ENCODE measurements around the gene STARD10. TPM values are rescaled to one million over a fixed set of nuclear protein-coding genes. Genes with fewer than 3 reads are reported as not detected.

Gene STARD10
- total and polyA plus RNA-seq, 2 experiments from 2014 or later: 16.6 to 20.5 TPM

DNA sequence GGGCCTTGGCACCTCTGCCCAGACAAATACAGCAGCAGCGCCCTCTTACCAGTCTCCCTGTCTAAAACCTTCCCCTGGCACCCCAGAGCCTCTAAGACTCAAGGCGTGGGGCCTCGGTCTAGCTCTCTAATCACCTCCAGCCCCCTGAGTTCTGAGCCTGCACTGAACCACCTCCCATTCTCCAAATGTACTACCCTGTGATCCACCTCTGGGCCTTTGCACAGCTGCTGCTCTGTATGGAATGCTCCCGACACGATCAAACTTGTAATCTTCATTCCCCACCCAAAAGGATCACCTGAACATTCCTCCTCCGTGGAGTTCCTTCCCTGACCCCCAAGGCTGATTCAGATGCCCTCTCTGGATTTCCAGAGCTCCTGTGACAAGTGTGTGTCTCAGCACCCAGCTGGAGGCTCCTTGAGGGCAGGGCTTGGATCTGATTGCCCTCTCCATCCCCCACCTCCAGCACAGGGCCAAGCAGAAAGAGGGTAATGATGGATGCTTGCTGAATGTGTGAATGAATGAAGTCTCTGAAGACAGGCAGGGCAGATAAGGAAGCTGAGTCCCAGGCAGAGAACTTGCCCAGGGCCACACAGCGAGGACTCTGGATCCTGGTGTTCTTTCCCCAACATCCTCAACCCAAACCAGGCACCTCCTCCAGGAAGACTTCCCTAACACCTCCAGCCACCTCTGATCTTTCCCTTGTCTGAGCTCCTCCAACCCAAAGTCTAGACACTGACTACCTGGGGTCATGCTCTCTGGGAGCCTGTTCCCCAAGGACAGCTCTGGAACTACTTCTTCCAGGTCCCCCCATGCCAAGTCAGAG, 18.3 kb downstream of the STARD10 start:
- Histone ChIP-seq H3K36me3 (ENCODE audit: insufficient read depth) (no peaks in the 10 kb centered on the region), H3K4me3 (no peak overlapping the region), H3K4me1 (ENCODE audit: insufficient read depth) (no peaks in the 10 kb centered on the region; the same call in 1 of the 2 replicates), H3K27ac (ENCODE audit: low read depth) (no peak overlapping the region), H3K9me2 (ENCODE audit: insufficient read depth) (no peaks in the 10 kb centered on the region), H4K20me1 (replicated peaks; ENCODE audit: insufficient read depth) (no peaks in the 10 kb centered on the region), H3F3A (replicated peaks; ENCODE audit: low read depth) (no peaks in the 10 kb centered on the region), H3K79me2 (replicated peaks; ENCODE audit: insufficient read depth) (no peaks in the 10 kb centered on the region), H2AFZ (no peak overlapping the region), H3K4me2 (no peak overlapping the region), H3K27me3 (ENCODE audit: insufficient read depth) (peaks cover 7% of the 10 kb centered on the region)
- Mint-ChIP-seq H3K27me3 (ENCODE audit: insufficient read depth, low read depth, poor library complexity) (peaks cover 5% of the 10 kb centered on the region), H3K27ac (no peak overlapping the region), H3K9me3 (no peaks in the 10 kb centered on the region), H3K4me1 (peaks cover 13% of the 10 kb centered on the region), H3K4me3 (no peak overlapping the region; the same call in 2 of the 3 replicates), H3K36me3 (ENCODE audit: low read depth) (no peaks in the 10 kb centered on the region; the same call in 2 of the 3 replicates)
- DNase-seq (ENCODE audit: low spot score) (no peak), ATAC-seq (no peak)
- TF ChIP-seq JUNB (IDR thresholded peaks at IDR 0.05; ENCODE audit: unreplicated experiment) (no peak), CREB1 (CRISPR knock-in tag; IDR thresholded peaks at IDR 0.05; ENCODE audit: low read depth) (no peak), ZNF114 (CRISPR knock-in tag; IDR thresholded peaks at IDR 0.05) (no peak), POLR2AphosphoS5 (IDR thresholded peaks at IDR 0.05; ENCODE audit: low read depth) (no peak), ETS1 (IDR thresholded peaks at IDR 0.05) (no peak), EZH2phosphoT487 (IDR thresholded peaks at IDR 0.05; ENCODE audit: unreplicated experiment) (no peak), NANOG (IDR thresholded peaks at IDR 0.05; ENCODE audit: borderline replicate concordance) (no peak), ZNF462 (CRISPR knock-in tag; IDR thresholded peaks at IDR 0.05) (no peak)
- TF ChIP-seq, protein P1, sequence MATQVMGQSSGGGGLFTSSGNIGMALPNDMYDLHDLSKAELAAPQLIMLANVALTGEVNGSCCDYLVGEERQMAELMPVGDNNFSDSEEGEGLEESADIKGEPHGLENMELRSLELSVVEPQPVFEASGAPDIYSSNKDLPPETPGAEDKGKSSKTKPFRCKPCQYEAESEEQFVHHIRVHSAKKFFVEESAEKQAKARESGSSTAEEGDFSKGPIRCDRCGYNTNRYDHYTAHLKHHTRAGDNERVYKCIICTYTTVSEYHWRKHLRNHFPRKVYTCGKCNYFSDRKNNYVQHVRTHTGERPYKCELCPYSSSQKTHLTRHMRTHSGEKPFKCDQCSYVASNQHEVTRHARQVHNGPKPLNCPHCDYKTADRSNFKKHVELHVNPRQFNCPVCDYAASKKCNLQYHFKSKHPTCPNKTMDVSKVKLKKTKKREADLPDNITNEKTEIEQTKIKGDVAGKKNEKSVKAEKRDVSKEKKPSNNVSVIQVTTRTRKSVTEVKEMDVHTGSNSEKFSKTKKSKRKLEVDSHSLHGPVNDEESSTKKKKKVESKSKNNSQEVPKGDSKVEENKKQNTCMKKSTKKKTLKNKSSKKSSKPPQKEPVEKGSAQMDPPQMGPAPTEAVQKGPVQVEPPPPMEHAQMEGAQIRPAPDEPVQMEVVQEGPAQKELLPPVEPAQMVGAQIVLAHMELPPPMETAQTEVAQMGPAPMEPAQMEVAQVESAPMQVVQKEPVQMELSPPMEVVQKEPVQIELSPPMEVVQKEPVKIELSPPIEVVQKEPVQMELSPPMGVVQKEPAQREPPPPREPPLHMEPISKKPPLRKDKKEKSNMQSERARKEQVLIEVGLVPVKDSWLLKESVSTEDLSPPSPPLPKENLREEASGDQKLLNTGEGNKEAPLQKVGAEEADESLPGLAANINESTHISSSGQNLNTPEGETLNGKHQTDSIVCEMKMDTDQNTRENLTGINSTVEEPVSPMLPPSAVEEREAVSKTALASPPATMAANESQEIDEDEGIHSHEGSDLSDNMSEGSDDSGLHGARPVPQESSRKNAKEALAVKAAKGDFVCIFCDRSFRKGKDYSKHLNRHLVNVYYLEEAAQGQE (IDR thresholded peaks at IDR 0.05; ENCODE audit: unreplicated experiment): no peak

Data from GM23338 (cell line).